Nephron (organoid): ENCODE data around the gene TEPSIN.

Experiments
- H3K27ac Mint-ChIP-seq, 3 experiments: 2 replicates each; pipeline ENCODE4 v1.8.0; 2020; ENCODE audit warnings: mixed read lengths in 3 of 3, mild to moderate bottlenecking in 2 of 3, moderate library complexity in 1 of 3
- H3K27me3 Mint-ChIP-seq: 2 replicates; pipeline ENCODE4 v1.8.0; 2021; ENCODE audit warnings: low read depth, mild to moderate bottlenecking, moderate library complexity, mixed read lengths
- H3K36me3 Mint-ChIP-seq: 2 replicates; pipeline ENCODE4 v1.8.0; 2020; ENCODE audit warnings: low read depth, mixed read lengths
- H3K4me1 Mint-ChIP-seq: 2 replicates; pipeline ENCODE4 v1.8.0; 2020; ENCODE audit warnings: mixed read lengths
- H3K4me3 Mint-ChIP-seq, 3 experiments: 2 replicates each; pipeline ENCODE4 v1.8.0; 2020; ENCODE audit warnings: mild to moderate bottlenecking in 3 of 3, mixed read lengths in 3 of 3, moderate library complexity in 2 of 3
- H3K9me3 Mint-ChIP-seq: 2 replicates; pipeline ENCODE4 v1.8.0; 2020; ENCODE audit warnings: mixed read lengths
- CTCF ChIP-seq, 3 experiments: fragments of 200-600 bp; sonication (generic); IDR thresholded peaks; one replicate each; pipeline ENCODE4 v1.5.0; 2021; ENCODE audit warnings: antibody characterized with exemption in 3 of 3; ENCODE audit not compliant: unreplicated experiment in 3 of 3

Gene TEPSIN

GRCh38 chr17:81221842-81222619, 16.8 kb downstream of the TEPSIN start:
- no peaks in the 10 kb centered on the region for H3K9me3 Mint-ChIP-seq
- H3K27ac Mint-ChIP-seq: no peak overlapping the region
- no peak for TF ChIP-seq CTCF (IDR thresholded peaks at IDR 0.05; ENCODE audit: unreplicated experiment in 3 of 3)
- H3K4me3 Mint-ChIP-seq: peak overlapping the region; percentile 77 to 92 (median 78)
- H3K36me3 Mint-ChIP-seq: peaks cover 10% of the 10 kb centered on the region
- H3K4me1 Mint-ChIP-seq: peaks cover 22% of the 10 kb centered on the region
- no peaks in the 10 kb centered on the region for H3K27me3 Mint-ChIP-seq

- Mint-ChIP-seq H3K27ac (no peak overlapping the region), H3K4me1 (peaks cover 27% of the 10 kb centered on the region), H3K27me3 (no peaks in the 10 kb centered on the region), H3K4me3 (peak overlapping the region; percentile 77 to 92 (median 78)), H3K9me3 (no peaks in the 10 kb centered on the region), H3K36me3 (peaks cover 16% of the 10 kb centered on the region)
- no peak for TF ChIP-seq CTCF (IDR thresholded peaks at IDR 0.05; ENCODE audit: unreplicated experiment in 3 of 3)
These were observed 17.4 kb downstream of the TEPSIN start for GRCh38 chr17:81221371-81221841.

- Mint-ChIP-seq H3K4me3 (peak overlapping the region in 1 of 3 experiments; percentile 30), H3K9me3 (no peaks in the 10 kb centered on the region), H3K4me1 (peaks cover 27% of the 10 kb centered on the region), H3K36me3 (peaks cover 21% of the 10 kb centered on the region), H3K27ac (no peak overlapping the region), H3K27me3 (no peaks in the 10 kb centered on the region)
- TF ChIP-seq CTCF (IDR thresholded peaks at IDR 0.05; ENCODE audit: unreplicated experiment in 3 of 3): no peak
These were observed 19.2 kb downstream of the TEPSIN start for GRCh38 chr17:81219476-81220180.

GRCh38 chr17:81218991-81219390, 19.9 kb downstream of the TEPSIN start:
- TF ChIP-seq CTCF (IDR thresholded peaks at IDR 0.05; ENCODE audit: unreplicated experiment in 3 of 3): no peak
- Mint-ChIP-seq H3K4me1 (peaks cover 27% of the 10 kb centered on the region), H3K27me3 (no peaks in the 10 kb centered on the region), H3K4me3 (no peak overlapping the region), H3K9me3 (no peaks in the 10 kb centered on the region), H3K36me3 (peaks cover 21% of the 10 kb centered on the region), H3K27ac (no peak overlapping the region)

GRCh38 chr17:81218459-81218858, 20.4 kb downstream of the TEPSIN start:
- Mint-ChIP-seq H3K27me3 (no peaks in the 10 kb centered on the region), H3K4me1 (peaks cover 22% of the 10 kb centered on the region), H3K27ac (no peak overlapping the region), H3K36me3 (peaks cover 21% of the 10 kb centered on the region), H3K9me3 (no peaks in the 10 kb centered on the region), H3K4me3 (no peak overlapping the region)
- TF ChIP-seq CTCF (IDR thresholded peaks at IDR 0.05; ENCODE audit: unreplicated experiment in 3 of 3): no peak
